ENCODE data around the gene STX18.

STX18 gene

GRCh38 chr4:4406455-4407298 is 135.2 kb downstream of the STX18 start:
- H3K9me3 ChIP-seq (ENCODE audit: control extremely low read depth in 1 of 5, control insufficient read depth in 4 of 5, insufficient read depth in 2 of 5, low read depth in 1 of 5, low read length in 4 of 5), result no peaks in the 10 kb centered on the region
- no peak for DNase-seq
- no peak overlapping the region for H3K4me3 ChIP-seq (ENCODE audit: control insufficient read depth in 1 of 7, extremely low read depth in 1 of 7, insufficient read depth in 4 of 7, low read depth in 2 of 7, low read length in 6 of 7)
- ChIA-PET CTCF (no interaction called here), POLR2A (no interaction called here)
- no peaks in the 10 kb centered on the region for H3K4me1 ChIP-seq (ENCODE audit: control extremely low read depth in 1 of 4, control insufficient read depth in 4 of 4, insufficient read depth in 4 of 4, low read length in 3 of 4)
- H3K27me3 ChIP-seq (replicated peaks in 2 of 5; ENCODE audit: control insufficient read depth in 4 of 5, insufficient read depth in 5 of 5, low read length in 4 of 5), result peaks cover 0 to 31% (median 0%) of the 10 kb centered on the region in 5 experiments
- H3K27ac ChIP-seq (ENCODE audit: insufficient read depth in 1 of 2, low read depth in 1 of 2, low read length in 2 of 2, poor library complexity in 1 of 2, severe bottlenecking in 2 of 2), result no peak overlapping the region
- no peaks in the 10 kb centered on the region for H3K36me3 ChIP-seq (ENCODE audit: control insufficient read depth in 4 of 4, insufficient read depth in 4 of 4, low read length in 3 of 4)
- 90% methylated on average over 23 of the region's 28 CpGs for WGBS (ENCODE audit: insufficient coverage)

GRCh38 chr4:4405358-4405962 is 136.4 kb downstream of the STX18 start:
- ChIA-PET CTCF (no interaction called here), POLR2A (no interaction called here)
- H3K4me1 ChIP-seq (ENCODE audit: control extremely low read depth in 1 of 4, control insufficient read depth in 4 of 4, insufficient read depth in 4 of 4, low read length in 3 of 4), result no peaks in the 10 kb centered on the region
- H3K36me3 ChIP-seq (ENCODE audit: control insufficient read depth in 4 of 4, insufficient read depth in 4 of 4, low read length in 3 of 4), result no peaks in the 10 kb centered on the region
- H3K27me3 ChIP-seq (replicated peaks in 2 of 5; ENCODE audit: control insufficient read depth in 4 of 5, insufficient read depth in 5 of 5, low read length in 4 of 5), result peaks cover 0 to 39% (median 2%) of the 10 kb centered on the region in 5 experiments
- WGBS (ENCODE audit: insufficient coverage), result 91% methylated on average over 12 of the region's 15 CpGs
- no peaks in the 10 kb centered on the region for H3K9me3 ChIP-seq (ENCODE audit: control extremely low read depth in 1 of 5, control insufficient read depth in 4 of 5, insufficient read depth in 2 of 5, low read depth in 1 of 5, low read length in 4 of 5)
- no peak overlapping the region for H3K4me3 ChIP-seq (ENCODE audit: control insufficient read depth in 1 of 7, extremely low read depth in 1 of 7, insufficient read depth in 4 of 7, low read depth in 2 of 7, low read length in 6 of 7)
- DNase-seq, result no peak
- H3K27ac ChIP-seq (ENCODE audit: insufficient read depth in 1 of 2, low read depth in 1 of 2, low read length in 2 of 2, poor library complexity in 1 of 2, severe bottlenecking in 2 of 2), result no peak overlapping the region

- Histone ChIP-seq H3K4me1 (ENCODE audit: control extremely low read depth in 1 of 4, control insufficient read depth in 4 of 4, insufficient read depth in 4 of 4, low read length in 3 of 4) (no peaks in the 10 kb centered on the region), H3K4me3 (ENCODE audit: control insufficient read depth in 1 of 7, extremely low read depth in 1 of 7, insufficient read depth in 4 of 7, low read depth in 2 of 7, low read length in 6 of 7) (no peak overlapping the region), H3K36me3 (ENCODE audit: control insufficient read depth in 4 of 4, insufficient read depth in 4 of 4, low read length in 3 of 4) (no peaks in the 10 kb centered on the region), H3K27ac (ENCODE audit: insufficient read depth in 1 of 2, low read depth in 1 of 2, low read length in 2 of 2, poor library complexity in 1 of 2, severe bottlenecking in 2 of 2) (no peak overlapping the region), H3K27me3 (replicated peaks in 2 of 5; ENCODE audit: control insufficient read depth in 4 of 5, insufficient read depth in 5 of 5, low read length in 4 of 5) (peaks cover 0 to 38% (median 4%) of the 10 kb centered on the region in 5 experiments), H3K9me3 (ENCODE audit: control extremely low read depth in 1 of 5, control insufficient read depth in 4 of 5, insufficient read depth in 2 of 5, low read depth in 1 of 5, low read length in 4 of 5) (peaks cover 0 to 7% (median 0%) of the 10 kb centered on the region in 5 experiments)
- 80% methylated on average over 6 of the region's 13 CpGs for WGBS (ENCODE audit: insufficient coverage)
- no peak for DNase-seq
- ChIA-PET POLR2A (no interaction called here), CTCF (no interaction called here)
These were observed 138.9 kb downstream of the STX18 start for GRCh38 chr4:4402966-4403365.

- no peaks in the 10 kb centered on the region for H3K36me3 ChIP-seq (ENCODE audit: control insufficient read depth in 4 of 4, insufficient read depth in 4 of 4, low read length in 3 of 4)
- peaks cover 0 to 54% (median 8%) of the 10 kb centered on the region in 5 experiments for H3K27me3 ChIP-seq (replicated peaks in 2 of 5; ENCODE audit: control insufficient read depth in 4 of 5, insufficient read depth in 5 of 5, low read length in 4 of 5)
- H3K9me3 ChIP-seq (ENCODE audit: control extremely low read depth in 1 of 5, control insufficient read depth in 4 of 5, insufficient read depth in 2 of 5, low read depth in 1 of 5, low read length in 4 of 5), result peaks cover 0 to 7% (median 0%) of the 10 kb centered on the region in 5 experiments
- WGBS (ENCODE audit: insufficient coverage), result 81% methylated on average over 7 of the region's 7 CpGs
- H3K4me3 ChIP-seq (ENCODE audit: control insufficient read depth in 1 of 7, extremely low read depth in 1 of 7, insufficient read depth in 4 of 7, low read depth in 2 of 7, low read length in 6 of 7), result no peak overlapping the region
- POLR2A ChIA-PET, result no interaction called here
- no peak overlapping the region for H3K27ac ChIP-seq (ENCODE audit: insufficient read depth in 1 of 2, low read depth in 1 of 2, low read length in 2 of 2, poor library complexity in 1 of 2, severe bottlenecking in 2 of 2)
- CTCF ChIA-PET, result no interaction called here
- H3K4me1 ChIP-seq (ENCODE audit: control extremely low read depth in 1 of 4, control insufficient read depth in 4 of 4, insufficient read depth in 4 of 4, low read length in 3 of 4), result peaks cover 0 to 4% (median 1%) of the 10 kb centered on the region in 4 experiments
- DNase-seq, result no peak
These were observed 140.8 kb downstream of the STX18 start for GRCh38 chr4:4401036-4401435.

- CTCF ChIA-PET, result no interaction called here
- Histone ChIP-seq H3K9me3 (ENCODE audit: control extremely low read depth in 1 of 5, control insufficient read depth in 4 of 5, insufficient read depth in 2 of 5, low read depth in 1 of 5, low read length in 4 of 5) (peaks cover 0 to 7% (median 0%) of the 10 kb centered on the region in 5 experiments), H3K4me3 (ENCODE audit: control insufficient read depth in 1 of 7, extremely low read depth in 1 of 7, insufficient read depth in 4 of 7, low read depth in 2 of 7, low read length in 6 of 7) (no peak overlapping the region), H3K27me3 (replicated peaks in 2 of 5; ENCODE audit: control insufficient read depth in 4 of 5, insufficient read depth in 5 of 5, low read length in 4 of 5) (peaks cover 0 to 67% (median 12%) of the 10 kb centered on the region in 5 experiments), H3K4me1 (ENCODE audit: control extremely low read depth in 1 of 4, control insufficient read depth in 4 of 4, insufficient read depth in 4 of 4, low read length in 3 of 4) (peaks cover 0 to 5% (median 1%) of the 10 kb centered on the region in 4 experiments), H3K27ac (ENCODE audit: insufficient read depth in 1 of 2, low read depth in 1 of 2, low read length in 2 of 2, poor library complexity in 1 of 2, severe bottlenecking in 2 of 2) (no peak overlapping the region), H3K36me3 (ENCODE audit: control insufficient read depth in 4 of 4, insufficient read depth in 4 of 4, low read length in 3 of 4) (no peaks in the 10 kb centered on the region)
- no peak for DNase-seq
- WGBS (ENCODE audit: insufficient coverage), result 0% methylated on average over 1 of the region's 4 CpGs
- POLR2A ChIA-PET, result no interaction called here
These were observed 143.4 kb downstream of the STX18 start for GRCh38 chr4:4398430-4398829.

GRCh38 chr4:4397441-4397819 is 144.4 kb downstream of the STX18 start:
- no peak for DNase-seq
- H3K9me3 ChIP-seq (ENCODE audit: control extremely low read depth in 1 of 5, control insufficient read depth in 4 of 5, insufficient read depth in 2 of 5, low read depth in 1 of 5, low read length in 4 of 5), result peaks cover 0 to 7% (median 0%) of the 10 kb centered on the region in 5 experiments
- H3K4me1 ChIP-seq (ENCODE audit: control extremely low read depth in 1 of 4, control insufficient read depth in 4 of 4, insufficient read depth in 4 of 4, low read length in 3 of 4), result peaks cover 0 to 5% (median 1%) of the 10 kb centered on the region in 4 experiments
- ChIA-PET CTCF (no interaction called here), POLR2A (no interaction called here)
- H3K36me3 ChIP-seq (ENCODE audit: control insufficient read depth in 4 of 4, insufficient read depth in 4 of 4, low read length in 3 of 4), result no peaks in the 10 kb centered on the region
- H3K27ac ChIP-seq (ENCODE audit: insufficient read depth in 1 of 2, low read depth in 1 of 2, low read length in 2 of 2, poor library complexity in 1 of 2, severe bottlenecking in 2 of 2), result no peak overlapping the region
- 94% methylated on average over 10 of the region's 13 CpGs for WGBS (ENCODE audit: insufficient coverage)
- H3K27me3 ChIP-seq (replicated peaks in 2 of 5; ENCODE audit: control insufficient read depth in 4 of 5, insufficient read depth in 5 of 5, low read length in 4 of 5), result peaks cover 0 to 70% (median 12%) of the 10 kb centered on the region in 5 experiments
- no peak overlapping the region for H3K4me3 ChIP-seq (ENCODE audit: control insufficient read depth in 1 of 7, extremely low read depth in 1 of 7, insufficient read depth in 4 of 7, low read depth in 2 of 7, low read length in 6 of 7)
